HEK293 (cell line): ENCODE measurements around the gene TMEM145.
A peak's percentile ranks its signal among the peaks of the same experiment; 100 is the strongest.

Experiments used
- HOXD13 ChIP-seq: sonication (generic); formaldehyde crosslinking; IDR thresholded peaks from 2 replicates; pipeline ENCODE4 v1.8.0; 2022; ENCODE audit warnings: missing genetic modification reagents, borderline replicate concordance
- IKZF3 ChIP-seq: fragments of 450-650 bp; IDR thresholded peaks from 2 replicates; pipeline ENCODE4 v1.5.0; 2018; ENCODE audit warnings: missing biosample characterization, mild to moderate bottlenecking, missing genetic modification characterization, moderate library complexity
- KLF1 ChIP-seq: fragments of 450-650 bp; formaldehyde crosslinking; IDR thresholded peaks from 2 replicates; pipeline ENCODE4 v1.5.1; 2016; ENCODE audit warnings: missing biosample characterization, missing genetic modification characterization
- PRDM1 ChIP-seq: fragments of 450-650 bp; formaldehyde crosslinking; IDR thresholded peaks from 2 replicates; pipeline ENCODE4; 2016; ENCODE audit warnings: missing biosample characterization, missing genetic modification characterization
- SALL2 ChIP-seq: fragments of 450-650 bp; formaldehyde crosslinking; IDR thresholded peaks from 2 replicates; pipeline ENCODE4 v1.5.0; 2017; ENCODE audit warnings: missing biosample characterization, mild to moderate bottlenecking, missing genetic modification characterization, borderline replicate concordance
- YY2 ChIP-seq: fragments of 450-650 bp; formaldehyde crosslinking; IDR thresholded peaks from 2 replicates; pipeline ENCODE4 v1.5.1; 2016; ENCODE audit warnings: missing biosample characterization, missing genetic modification characterization
- ZBTB17 ChIP-seq: fragments of 450-650 bp; formaldehyde crosslinking; IDR thresholded peaks from 2 replicates; pipeline ENCODE4 v1.5.1; 2016; ENCODE audit warnings: missing biosample characterization, missing genetic modification characterization
- ZBTB21 ChIP-seq: fragments of 450-650 bp; formaldehyde crosslinking; IDR thresholded peaks from 2 replicates; pipeline ENCODE4 v1.5.1; 2017; ENCODE audit warnings: missing biosample characterization, missing genetic modification characterization
- ZBTB7A ChIP-seq: fragments of 450-650 bp; formaldehyde crosslinking; IDR thresholded peaks from 2 replicates; pipeline ENCODE4 v1.5.1; 2016; ENCODE audit warnings: low read depth, missing biosample characterization, missing genetic modification characterization
- ZNF10 ChIP-seq: fragments of 450-650 bp; formaldehyde crosslinking; IDR thresholded peaks from 2 replicates; pipeline ENCODE4 v1.5.1; 2017; ENCODE audit warnings: missing biosample characterization, missing genetic modification characterization
- ZNF121 ChIP-seq: fragments of 450-650 bp; formaldehyde crosslinking; IDR thresholded peaks from 2 replicates; pipeline ENCODE4 v1.5.1; 2016; ENCODE audit warnings: missing biosample characterization, missing genetic modification characterization
- ZNF184 ChIP-seq: fragments of 450-650 bp; IDR thresholded peaks from 2 replicates; pipeline ENCODE4 v1.5.1; 2018; ENCODE audit warnings: missing biosample characterization, mild to moderate bottlenecking, missing genetic modification characterization
- ZNF19 ChIP-seq: fragments of 450-650 bp; formaldehyde crosslinking; IDR thresholded peaks from 2 replicates; pipeline ENCODE4; 2016; ENCODE audit warnings: missing biosample characterization, missing genetic modification characterization, low read depth
- ZNF23 ChIP-seq: fragments of 450-650 bp; formaldehyde crosslinking; IDR thresholded peaks from 2 replicates; pipeline ENCODE4 v1.5.1; 2016; ENCODE audit warnings: missing biosample characterization, missing genetic modification characterization, borderline replicate concordance
- ZNF302 ChIP-seq: fragments of 450-650 bp; formaldehyde crosslinking; IDR thresholded peaks from 2 replicates; pipeline ENCODE4 v1.5.1; 2016; ENCODE audit warnings: missing biosample characterization, missing genetic modification characterization, low read depth
- ZNF311 ChIP-seq: fragments of 450-650 bp; formaldehyde crosslinking; IDR thresholded peaks from 2 replicates; pipeline ENCODE4 v1.5.1; 2017; ENCODE audit warnings: missing biosample characterization, missing genetic modification characterization, borderline replicate concordance
- ZNF391 ChIP-seq: fragments of 450-650 bp; formaldehyde crosslinking; IDR thresholded peaks from 2 replicates; pipeline ENCODE4 v1.5.1; 2016; ENCODE audit warnings: low read depth, missing biosample characterization, missing genetic modification characterization, borderline replicate concordance
- ZNF404 ChIP-seq: fragments of 450-650 bp; formaldehyde crosslinking; IDR thresholded peaks from 2 replicates; pipeline ENCODE4 v1.5.1; 2017; ENCODE audit warnings: missing biosample characterization, missing genetic modification characterization
- ZNF423 ChIP-seq: fragments of 450-650 bp; formaldehyde crosslinking; IDR thresholded peaks from 2 replicates; pipeline ENCODE4 v1.5.1; 2016; ENCODE audit warnings: missing biosample characterization, missing genetic modification characterization
- ZNF426 ChIP-seq: fragments of 450-650 bp; formaldehyde crosslinking; IDR thresholded peaks from 2 replicates; pipeline ENCODE4 v1.5.1; 2017; ENCODE audit warnings: missing biosample characterization, missing genetic modification characterization, mild to moderate bottlenecking, inconsistent platforms, moderate library complexity
- ZNF433 ChIP-seq: fragments of 450-650 bp; formaldehyde crosslinking; IDR thresholded peaks from 2 replicates; pipeline ENCODE4 v1.5.1; 2016; ENCODE audit warnings: missing biosample characterization, missing genetic modification characterization, low read depth
- ZNF623 ChIP-seq: fragments of 450-650 bp; formaldehyde crosslinking; IDR thresholded peaks from 2 replicates; pipeline ENCODE4 v1.5.1; 2016; ENCODE audit warnings: missing biosample characterization, missing genetic modification characterization
- ZNF624 ChIP-seq: fragments of 450-650 bp; formaldehyde crosslinking; IDR thresholded peaks from 2 replicates; pipeline ENCODE4 v1.5.1; 2017; ENCODE audit warnings: missing biosample characterization, missing genetic modification characterization
- ZNF658 ChIP-seq: fragments of 450-650 bp; formaldehyde crosslinking; IDR thresholded peaks from 2 replicates; pipeline ENCODE4; 2016; ENCODE audit warnings: missing biosample characterization, missing genetic modification characterization
- ZNF792 ChIP-seq: fragments of 450-650 bp; formaldehyde crosslinking; IDR thresholded peaks from 2 replicates; pipeline ENCODE4 v1.5.1; 2016; ENCODE audit warnings: missing biosample characterization, missing genetic modification characterization
- ZNF837 ChIP-seq: fragments of 450-650 bp; formaldehyde crosslinking; IDR thresholded peaks from 2 replicates; pipeline ENCODE4 v1.5.1; 2016; ENCODE audit warnings: missing biosample characterization, missing genetic modification characterization
- ZSCAN23 ChIP-seq: fragments of 450-650 bp; formaldehyde crosslinking; IDR thresholded peaks from 2 replicates; pipeline ENCODE4 v1.5.1; 2016; ENCODE audit warnings: missing biosample characterization, missing genetic modification characterization
- TF ChIP-seq, protein P1 (sequence below): fragments of 450-650 bp; formaldehyde crosslinking; IDR thresholded peaks from 2 replicates; pipeline ENCODE4 v1.5.1; 2017; ENCODE audit warnings: missing biosample characterization, missing genetic modification characterization
- TF ChIP-seq, protein P2 (sequence below): fragments of 450-650 bp; formaldehyde crosslinking; IDR thresholded peaks from 2 replicates; pipeline ENCODE4 v1.5.1; 2016; ENCODE audit warnings: missing biosample characterization, missing genetic modification characterization
- TF ChIP-seq, protein P3 (sequence below): fragments of 450-650 bp; formaldehyde crosslinking; IDR thresholded peaks from 2 replicates; pipeline ENCODE4 v1.5.1; 2017; ENCODE audit warnings: missing biosample characterization, missing genetic modification characterization
- TF ChIP-seq, protein P4 (sequence below): fragments of 450-650 bp; formaldehyde crosslinking; IDR thresholded peaks from 2 replicates; pipeline ENCODE4 v1.5.1; 2016; ENCODE audit warnings: missing biosample characterization, missing genetic modification characterization
- TF ChIP-seq, protein P5 (sequence below): fragments of 450-650 bp; formaldehyde crosslinking; IDR thresholded peaks from 2 replicates; pipeline ENCODE4 v1.5.1; 2016; ENCODE audit warnings: missing biosample characterization, missing genetic modification characterization

Gene TMEM145

DNA sequence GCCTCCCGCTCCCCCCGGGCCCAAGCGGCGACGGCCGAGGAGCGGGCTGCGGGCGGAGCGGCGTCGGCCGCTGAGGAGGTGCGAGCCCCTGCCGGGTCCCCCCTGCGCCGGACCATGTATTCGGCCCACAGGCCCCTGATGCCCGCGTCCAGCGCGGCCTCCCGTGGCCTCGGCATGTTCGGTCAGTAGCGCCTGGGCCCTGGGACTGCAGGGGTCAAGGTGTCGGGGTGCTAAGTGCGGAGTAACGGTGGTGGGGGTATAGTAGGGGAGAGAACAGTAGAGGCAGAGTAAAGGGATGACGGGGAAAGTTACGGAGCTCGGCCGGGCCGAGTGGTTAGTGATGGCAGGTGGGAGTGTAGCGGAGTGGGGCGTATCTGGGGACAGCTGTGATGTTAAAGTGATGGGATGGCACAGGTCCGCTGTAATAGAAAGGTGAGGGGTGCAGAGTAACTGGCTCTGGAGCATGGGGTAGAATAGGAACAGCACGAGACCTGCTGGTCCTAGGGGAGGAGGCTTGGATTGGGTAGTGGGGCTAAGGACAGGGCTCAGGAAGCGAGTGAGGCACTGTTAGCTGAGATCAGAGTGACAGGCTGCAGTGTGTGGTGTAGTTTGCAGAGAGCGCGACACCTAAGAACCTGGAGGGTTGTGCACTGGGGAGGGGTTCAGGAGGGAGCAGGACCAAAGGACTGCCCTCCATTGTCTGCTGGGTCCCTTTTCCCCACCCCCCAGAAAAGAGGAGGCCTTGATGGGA lies 28.3 kb upstream of the TMEM145 start (continued):
- TF ChIP-seq, protein P1, sequence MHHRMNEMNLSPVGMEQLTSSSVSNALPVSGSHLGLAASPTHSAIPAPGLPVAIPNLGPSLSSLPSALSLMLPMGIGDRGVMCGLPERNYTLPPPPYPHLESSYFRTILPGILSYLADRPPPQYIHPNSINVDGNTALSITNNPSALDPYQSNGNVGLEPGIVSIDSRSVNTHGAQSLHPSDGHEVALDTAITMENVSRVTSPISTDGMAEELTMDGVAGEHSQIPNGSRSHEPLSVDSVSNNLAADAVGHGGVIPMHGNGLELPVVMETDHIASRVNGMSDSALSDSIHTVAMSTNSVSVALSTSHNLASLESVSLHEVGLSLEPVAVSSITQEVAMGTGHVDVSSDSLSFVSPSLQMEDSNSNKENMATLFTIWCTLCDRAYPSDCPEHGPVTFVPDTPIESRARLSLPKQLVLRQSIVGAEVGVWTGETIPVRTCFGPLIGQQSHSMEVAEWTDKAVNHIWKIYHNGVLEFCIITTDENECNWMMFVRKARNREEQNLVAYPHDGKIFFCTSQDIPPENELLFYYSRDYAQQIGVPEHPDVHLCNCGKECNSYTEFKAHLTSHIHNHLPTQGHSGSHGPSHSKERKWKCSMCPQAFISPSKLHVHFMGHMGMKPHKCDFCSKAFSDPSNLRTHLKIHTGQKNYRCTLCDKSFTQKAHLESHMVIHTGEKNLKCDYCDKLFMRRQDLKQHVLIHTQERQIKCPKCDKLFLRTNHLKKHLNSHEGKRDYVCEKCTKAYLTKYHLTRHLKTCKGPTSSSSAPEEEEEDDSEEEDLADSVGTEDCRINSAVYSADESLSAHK = peak; percentile 36; the same call in 1 of the 2 replicates
- TF ChIP-seq ZNF433 (tag by site-specific recombination) (no peak), KLF1 (tag by site-specific recombination) (peak; percentile 54), SALL2 (tag by site-specific recombination) (no peak), ZBTB7A (tag by site-specific recombination) (0 out of 2 replicates have a peak, but pooled peaks have one; percentile 29), ZNF658 (no peak), ZNF426 (tag by site-specific recombination) (no peak), ZNF391 (tag by site-specific recombination) (peak; percentile 46; the same call in 1 of the 2 replicates), ZNF792 (peak; percentile 35; the same call in 1 of the 2 replicates), YY2 (tag by site-specific recombination) (no peak), IKZF3 (tag by site-specific recombination) (no peak), ZBTB17 (peak; percentile 88), ZNF23 (tag by site-specific recombination) (no peak), ZBTB21 (peak; percentile 19; the same call in 1 of the 2 replicates), ZSCAN23 (tag by site-specific recombination) (no peak), ZNF624 (no peak), ZNF623 (tag by site-specific recombination) (no peak), ZNF121 (tag by site-specific recombination) (no peak), ZNF10 (tag by site-specific recombination) (no peak), PRDM1 (tag by site-specific recombination) (no peak), ZNF423 (no peak), ZNF837 (no peak), ZNF184 (tag by site-specific recombination) (no peak), ZNF404 (tag by site-specific recombination) (no peak), ZNF302 (no peak), ZNF19 (tag by site-specific recombination) (no peak), ZNF311 (tag by site-specific recombination) (no peak), HOXD13 (CRISPR knock-in tag) (no peak)
- TF ChIP-seq, protein P2, sequence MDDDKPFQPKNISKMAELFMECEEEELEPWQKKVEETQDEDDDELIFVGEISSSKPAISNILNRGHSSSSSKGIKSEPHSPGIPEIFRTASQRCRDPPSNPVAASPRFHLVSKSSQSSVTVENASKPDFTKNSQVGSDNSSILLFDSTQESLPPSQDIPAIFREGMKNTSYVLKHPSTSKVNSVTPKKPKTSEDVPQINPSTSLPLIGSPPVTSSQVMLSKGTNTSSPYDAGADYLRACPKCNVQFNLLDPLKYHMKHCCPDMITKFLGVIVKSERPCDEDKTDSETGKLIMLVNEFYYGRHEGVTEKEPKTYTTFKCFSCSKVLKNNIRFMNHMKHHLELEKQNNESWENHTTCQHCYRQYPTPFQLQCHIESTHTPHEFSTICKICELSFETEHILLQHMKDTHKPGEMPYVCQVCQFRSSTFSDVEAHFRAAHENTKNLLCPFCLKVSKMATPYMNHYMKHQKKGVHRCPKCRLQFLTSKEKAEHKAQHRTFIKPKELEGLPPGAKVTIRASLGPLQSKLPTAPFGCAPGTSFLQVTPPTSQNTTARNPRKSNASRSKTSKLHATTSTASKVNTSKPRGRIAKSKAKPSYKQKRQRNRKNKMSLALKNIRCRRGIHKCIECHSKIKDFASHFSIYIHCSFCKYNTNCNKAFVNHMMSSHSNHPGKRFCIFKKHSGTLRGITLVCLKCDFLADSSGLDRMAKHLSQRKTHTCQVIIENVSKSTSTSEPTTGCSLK = no peak
- TF ChIP-seq, protein P3, sequence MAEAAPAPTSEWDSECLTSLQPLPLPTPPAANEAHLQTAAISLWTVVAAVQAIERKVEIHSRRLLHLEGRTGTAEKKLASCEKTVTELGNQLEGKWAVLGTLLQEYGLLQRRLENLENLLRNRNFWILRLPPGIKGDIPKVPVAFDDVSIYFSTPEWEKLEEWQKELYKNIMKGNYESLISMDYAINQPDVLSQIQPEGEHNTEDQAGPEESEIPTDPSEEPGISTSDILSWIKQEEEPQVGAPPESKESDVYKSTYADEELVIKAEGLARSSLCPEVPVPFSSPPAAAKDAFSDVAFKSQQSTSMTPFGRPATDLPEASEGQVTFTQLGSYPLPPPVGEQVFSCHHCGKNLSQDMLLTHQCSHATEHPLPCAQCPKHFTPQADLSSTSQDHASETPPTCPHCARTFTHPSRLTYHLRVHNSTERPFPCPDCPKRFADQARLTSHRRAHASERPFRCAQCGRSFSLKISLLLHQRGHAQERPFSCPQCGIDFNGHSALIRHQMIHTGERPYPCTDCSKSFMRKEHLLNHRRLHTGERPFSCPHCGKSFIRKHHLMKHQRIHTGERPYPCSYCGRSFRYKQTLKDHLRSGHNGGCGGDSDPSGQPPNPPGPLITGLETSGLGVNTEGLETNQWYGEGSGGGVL = peak; percentile 71
- TF ChIP-seq, protein P4, sequence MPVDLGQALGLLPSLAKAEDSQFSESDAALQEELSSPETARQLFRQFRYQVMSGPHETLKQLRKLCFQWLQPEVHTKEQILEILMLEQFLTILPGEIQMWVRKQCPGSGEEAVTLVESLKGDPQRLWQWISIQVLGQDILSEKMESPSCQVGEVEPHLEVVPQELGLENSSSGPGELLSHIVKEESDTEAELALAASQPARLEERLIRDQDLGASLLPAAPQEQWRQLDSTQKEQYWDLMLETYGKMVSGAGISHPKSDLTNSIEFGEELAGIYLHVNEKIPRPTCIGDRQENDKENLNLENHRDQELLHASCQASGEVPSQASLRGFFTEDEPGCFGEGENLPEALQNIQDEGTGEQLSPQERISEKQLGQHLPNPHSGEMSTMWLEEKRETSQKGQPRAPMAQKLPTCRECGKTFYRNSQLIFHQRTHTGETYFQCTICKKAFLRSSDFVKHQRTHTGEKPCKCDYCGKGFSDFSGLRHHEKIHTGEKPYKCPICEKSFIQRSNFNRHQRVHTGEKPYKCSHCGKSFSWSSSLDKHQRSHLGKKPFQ = no peak
- TF ChIP-seq, protein P5, sequence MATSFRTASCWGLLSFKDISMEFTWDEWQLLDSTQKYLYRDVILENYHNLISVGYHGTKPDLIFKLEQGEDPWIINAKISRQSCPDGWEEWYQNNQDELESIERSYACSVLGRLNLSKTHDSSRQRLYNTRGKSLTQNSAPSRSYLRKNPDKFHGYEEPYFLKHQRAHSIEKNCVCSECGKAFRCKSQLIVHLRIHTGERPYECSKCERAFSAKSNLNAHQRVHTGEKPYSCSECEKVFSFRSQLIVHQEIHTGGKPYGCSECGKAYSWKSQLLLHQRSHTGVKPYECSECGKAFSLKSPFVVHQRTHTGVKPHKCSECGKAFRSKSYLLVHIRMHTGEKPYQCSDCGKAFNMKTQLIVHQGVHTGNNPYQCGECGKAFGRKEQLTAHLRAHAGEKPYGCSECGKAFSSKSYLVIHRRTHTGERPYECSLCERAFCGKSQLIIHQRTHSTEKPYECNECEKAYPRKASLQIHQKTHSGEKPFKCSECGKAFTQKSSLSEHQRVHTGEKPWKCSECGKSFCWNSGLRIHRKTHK (tag by site-specific recombination) = no peak
